Tibial artery (tissue), 4 donors: Measurements from ENCODE around the gene PCYT2.

ENCODE experiments used
- DNase-seq, 2 donors: peaks; one replicate each; pipeline ENCODE4 v3.0.0-alpha.2; 2019
- H3K27ac ChIP-seq, 2 donors: fragments of 200-600 bp; sonication (generic) in 1 of 2; 1 replicate in 1 of 2; 2 replicates in 1 of 2; pipeline ENCODE4 v1.5.1; 2018 to 2019; ENCODE audit warnings: mild to moderate bottlenecking in 1 of 2
- H3K27me3 ChIP-seq, 2 donors: fragments of 200-600 bp; sonication (generic) in 1 of 2; one replicate each; pipeline versions ENCODE4 v1.5.1 to v1.6.0; 2016 to 2019
- H3K36me3 ChIP-seq, 3 donors: fragments of 200-600 bp; sonication (generic) in 2 of 3; one replicate each; pipeline ENCODE4 v1.5.1; 2016 to 2019; ENCODE audit warnings: mild to moderate bottlenecking in 2 of 3
- H3K4me1 ChIP-seq, 4 donors: fragments of 200-600 bp; sonication (generic) in 2 of 4; 1 replicate in 3 of 4; 2 replicates in 1 of 4; pipeline ENCODE4 v1.5.1; 2016 to 2019
- H3K4me3 ChIP-seq, 2 donors: fragments of 200-600 bp; sonication (generic) in 1 of 2; 1 replicate in 1 of 2; 2 replicates in 1 of 2; pipeline ENCODE4 v1.5.1; 2018 to 2019; ENCODE audit warnings: mild to moderate bottlenecking in 2 of 2
- H3K9me3 ChIP-seq, 3 donors: fragments of 200-600 bp; sonication (generic) in 1 of 3; one replicate each; pipeline ENCODE4 v1.5.1; 2016 to 2019
- CTCF ChIP-seq, 2 experiments: fragments of 200-600 bp in 1 of 2; fragments of 450-650 bp in 1 of 2; IDR thresholded peaks; one replicate each; pipeline ENCODE4 v1.5.1; 2017 to 2019; ENCODE audit warnings: antibody characterized with exemption in 2 of 2, mild to moderate bottlenecking in 1 of 2, moderate library complexity in 1 of 2
- intact Hi-C: fragments of 100-400 bp; cut with DNase I; formaldehyde crosslinking; loops from one replicate; pipeline ENCODE4 v1.15.0; 2023; ENCODE audit warnings: low total_unique reads

Gene PCYT2

GRCh38 chr17:81903896-81904599 is 7.2 kb downstream of the PCYT2 start:
- no peak overlapping the region for H3K4me3 ChIP-seq
- DNase-seq, result no peak
- peaks cover 0 to 22% (median 15%) of the 10 kb centered on the region in 4 donors for H3K4me1 ChIP-seq
- no peak for TF ChIP-seq CTCF (IDR thresholded peaks at IDR 0.05)
- no peaks in the 10 kb centered on the region for H3K9me3 ChIP-seq
- H3K36me3 ChIP-seq, result peaks cover 0 to 72% (median 37%) of the 10 kb centered on the region in 3 donors
- H3K27ac ChIP-seq, result no peak overlapping the region
- no peaks in the 10 kb centered on the region for H3K27me3 ChIP-seq
- intact Hi-C loops, result no loop called here

GRCh38 chr17:81903415-81903831 is 7.8 kb downstream of the PCYT2 start:
- peak in 1 of 2 donors; percentile 63 for DNase-seq
- intact Hi-C loops, result no loop called here
- Histone ChIP-seq H3K4me3 (no peak overlapping the region), H3K9me3 (no peaks in the 10 kb centered on the region), H3K36me3 (peaks cover 6 to 75% (median 37%) of the 10 kb centered on the region in 3 donors), H3K27ac (peak overlapping the region in 1 of 2 donors; percentile 61), H3K4me1 (peaks cover 0 to 22% (median 15%) of the 10 kb centered on the region in 4 donors), H3K27me3 (no peaks in the 10 kb centered on the region)
- no peak for TF ChIP-seq CTCF (IDR thresholded peaks at IDR 0.05)

GRCh38 chr17:81902653-81903414 is 8.4 kb downstream of the PCYT2 start:
- intact Hi-C loops, result no loop called here
- Histone ChIP-seq H3K9me3 (no peaks in the 10 kb centered on the region), H3K27me3 (no peaks in the 10 kb centered on the region), H3K4me3 (peak overlapping the region; percentile 35 to 54), H3K36me3 (peaks cover 12 to 75% (median 38%) of the 10 kb centered on the region in 3 donors), H3K4me1 (peaks cover 0 to 22% (median 15%) of the 10 kb centered on the region in 4 donors), H3K27ac (peak overlapping the region; percentile 33 to 61)
- TF ChIP-seq CTCF (IDR thresholded peaks at IDR 0.05), result no peak
- DNase-seq, result peak in 1 of 2 donors; percentile 63

- Histone ChIP-seq H3K27me3 (no peaks in the 10 kb centered on the region), H3K27ac (peak within 1 kb of the TSS; percentile 33 to 61), H3K4me3 (peak within 1 kb of the TSS; percentile 35 to 54), H3K9me3 (no peaks in the 10 kb centered on the region), H3K36me3 (peaks cover 18 to 75% (median 33%) of the 10 kb centered on the region in 3 donors), H3K4me1 (peaks cover 0 to 22% (median 15%) of the 10 kb centered on the region in 4 donors)
- DNase-seq, result peak in 1 of 2 donors; percentile 72
- no peak for TF ChIP-seq CTCF (IDR thresholded peaks at IDR 0.05)
- intact Hi-C loops, result no loop called here
Observed at GRCh38 chr17:81902023-81902652, 9.1 kb downstream of the PCYT2 start, which contains the start of gene NPB. Gene NPB, plus strand, starts transcription at chr17:81902238. Its CDS starts 40 bp downstream, at chr17:81902278.

GRCh38 chr17:81901167-81902022 is 9.8 kb downstream of the PCYT2 start:
- H3K27ac ChIP-seq, result peak overlapping the region in 1 of 2 donors; percentile 33
- H3K4me3 ChIP-seq, result peak overlapping the region; percentile 35 to 54
- TF ChIP-seq CTCF (IDR thresholded peaks at IDR 0.05), result no peak
- DNase-seq, result peak in 1 of 2 donors; percentile 63
- peaks cover 0 to 22% (median 15%) of the 10 kb centered on the region in 4 donors for H3K4me1 ChIP-seq
- H3K36me3 ChIP-seq, result peaks cover 23 to 75% (median 33%) of the 10 kb centered on the region in 3 donors
- intact Hi-C loops, result no loop called here
- no peaks in the 10 kb centered on the region for H3K27me3 ChIP-seq
- H3K9me3 ChIP-seq, result no peaks in the 10 kb centered on the region
